Measurements from ENCODE around the gene UBE2B. TPM values are rescaled to one million over a fixed set of nuclear protein-coding genes. Genes with fewer than 3 reads are reported as not detected.

The UBE2B gene
- total and polyA plus RNA-seq, 2 experiments from 2014 or later, result 19.3 to 184 TPM

- no peak for TF ChIP-seq JUNB (IDR thresholded peaks at IDR 0.05; ENCODE audit: unreplicated experiment)
- no peak for TF ChIP-seq CTCF (conservative IDR thresholded peaks at IDR 0.05; ENCODE audit: low read depth in 2 of 2)
These were observed 12.8 kb downstream of the UBE2B start (continued) for GRCh38 chr5:134383980-134384697.

GRCh38 chr5:134387443-134387842 lies 16.1 kb downstream of the UBE2B start:
- Histone ChIP-seq H3K4me1 (ENCODE audit: insufficient read depth) (no peaks in the 10 kb centered on the region), H3K4me2 (no peak overlapping the region), H3K36me3 (ENCODE audit: insufficient read depth) (peaks cover 58% of the 10 kb centered on the region), H3K79me2 (replicated peaks; ENCODE audit: insufficient read depth) (peaks cover 11% of the 10 kb centered on the region; the same call in 1 of the 2 replicates), H4K20me1 (replicated peaks; ENCODE audit: insufficient read depth) (peaks cover 8% of the 10 kb centered on the region; the same call in 1 of the 2 replicates), H2AFZ (no peak overlapping the region), H3K27me3 (ENCODE audit: insufficient read depth) (no peaks in the 10 kb centered on the region), H3K4me3 (no peak overlapping the region), H3K9me2 (ENCODE audit: insufficient read depth) (no peaks in the 10 kb centered on the region), H3F3A (replicated peaks; ENCODE audit: low read depth) (no peaks in the 10 kb centered on the region), H3K27ac (ENCODE audit: low read depth) (no peak overlapping the region)
- no peak overlapping the region for H3K4me3 Mint-ChIP-seq
- DNase-seq (ENCODE audit: low spot score) (no peak), ATAC-seq (no peak)
- no peaks in the 10 kb centered on the region for H3K4me1 Mint-ChIP-seq
- peaks cover 83% of the 10 kb centered on the region for H3K36me3 Mint-ChIP-seq (ENCODE audit: low read depth)
- H3K27me3 Mint-ChIP-seq (ENCODE audit: insufficient read depth, low read depth, poor library complexity), result peaks cover 2% of the 10 kb centered on the region
- no peak for TF ChIP-seq EZH2 (IDR thresholded peaks at IDR 0.05; ENCODE audit: low read depth, unreplicated experiment)
- TF ChIP-seq, protein P1, sequence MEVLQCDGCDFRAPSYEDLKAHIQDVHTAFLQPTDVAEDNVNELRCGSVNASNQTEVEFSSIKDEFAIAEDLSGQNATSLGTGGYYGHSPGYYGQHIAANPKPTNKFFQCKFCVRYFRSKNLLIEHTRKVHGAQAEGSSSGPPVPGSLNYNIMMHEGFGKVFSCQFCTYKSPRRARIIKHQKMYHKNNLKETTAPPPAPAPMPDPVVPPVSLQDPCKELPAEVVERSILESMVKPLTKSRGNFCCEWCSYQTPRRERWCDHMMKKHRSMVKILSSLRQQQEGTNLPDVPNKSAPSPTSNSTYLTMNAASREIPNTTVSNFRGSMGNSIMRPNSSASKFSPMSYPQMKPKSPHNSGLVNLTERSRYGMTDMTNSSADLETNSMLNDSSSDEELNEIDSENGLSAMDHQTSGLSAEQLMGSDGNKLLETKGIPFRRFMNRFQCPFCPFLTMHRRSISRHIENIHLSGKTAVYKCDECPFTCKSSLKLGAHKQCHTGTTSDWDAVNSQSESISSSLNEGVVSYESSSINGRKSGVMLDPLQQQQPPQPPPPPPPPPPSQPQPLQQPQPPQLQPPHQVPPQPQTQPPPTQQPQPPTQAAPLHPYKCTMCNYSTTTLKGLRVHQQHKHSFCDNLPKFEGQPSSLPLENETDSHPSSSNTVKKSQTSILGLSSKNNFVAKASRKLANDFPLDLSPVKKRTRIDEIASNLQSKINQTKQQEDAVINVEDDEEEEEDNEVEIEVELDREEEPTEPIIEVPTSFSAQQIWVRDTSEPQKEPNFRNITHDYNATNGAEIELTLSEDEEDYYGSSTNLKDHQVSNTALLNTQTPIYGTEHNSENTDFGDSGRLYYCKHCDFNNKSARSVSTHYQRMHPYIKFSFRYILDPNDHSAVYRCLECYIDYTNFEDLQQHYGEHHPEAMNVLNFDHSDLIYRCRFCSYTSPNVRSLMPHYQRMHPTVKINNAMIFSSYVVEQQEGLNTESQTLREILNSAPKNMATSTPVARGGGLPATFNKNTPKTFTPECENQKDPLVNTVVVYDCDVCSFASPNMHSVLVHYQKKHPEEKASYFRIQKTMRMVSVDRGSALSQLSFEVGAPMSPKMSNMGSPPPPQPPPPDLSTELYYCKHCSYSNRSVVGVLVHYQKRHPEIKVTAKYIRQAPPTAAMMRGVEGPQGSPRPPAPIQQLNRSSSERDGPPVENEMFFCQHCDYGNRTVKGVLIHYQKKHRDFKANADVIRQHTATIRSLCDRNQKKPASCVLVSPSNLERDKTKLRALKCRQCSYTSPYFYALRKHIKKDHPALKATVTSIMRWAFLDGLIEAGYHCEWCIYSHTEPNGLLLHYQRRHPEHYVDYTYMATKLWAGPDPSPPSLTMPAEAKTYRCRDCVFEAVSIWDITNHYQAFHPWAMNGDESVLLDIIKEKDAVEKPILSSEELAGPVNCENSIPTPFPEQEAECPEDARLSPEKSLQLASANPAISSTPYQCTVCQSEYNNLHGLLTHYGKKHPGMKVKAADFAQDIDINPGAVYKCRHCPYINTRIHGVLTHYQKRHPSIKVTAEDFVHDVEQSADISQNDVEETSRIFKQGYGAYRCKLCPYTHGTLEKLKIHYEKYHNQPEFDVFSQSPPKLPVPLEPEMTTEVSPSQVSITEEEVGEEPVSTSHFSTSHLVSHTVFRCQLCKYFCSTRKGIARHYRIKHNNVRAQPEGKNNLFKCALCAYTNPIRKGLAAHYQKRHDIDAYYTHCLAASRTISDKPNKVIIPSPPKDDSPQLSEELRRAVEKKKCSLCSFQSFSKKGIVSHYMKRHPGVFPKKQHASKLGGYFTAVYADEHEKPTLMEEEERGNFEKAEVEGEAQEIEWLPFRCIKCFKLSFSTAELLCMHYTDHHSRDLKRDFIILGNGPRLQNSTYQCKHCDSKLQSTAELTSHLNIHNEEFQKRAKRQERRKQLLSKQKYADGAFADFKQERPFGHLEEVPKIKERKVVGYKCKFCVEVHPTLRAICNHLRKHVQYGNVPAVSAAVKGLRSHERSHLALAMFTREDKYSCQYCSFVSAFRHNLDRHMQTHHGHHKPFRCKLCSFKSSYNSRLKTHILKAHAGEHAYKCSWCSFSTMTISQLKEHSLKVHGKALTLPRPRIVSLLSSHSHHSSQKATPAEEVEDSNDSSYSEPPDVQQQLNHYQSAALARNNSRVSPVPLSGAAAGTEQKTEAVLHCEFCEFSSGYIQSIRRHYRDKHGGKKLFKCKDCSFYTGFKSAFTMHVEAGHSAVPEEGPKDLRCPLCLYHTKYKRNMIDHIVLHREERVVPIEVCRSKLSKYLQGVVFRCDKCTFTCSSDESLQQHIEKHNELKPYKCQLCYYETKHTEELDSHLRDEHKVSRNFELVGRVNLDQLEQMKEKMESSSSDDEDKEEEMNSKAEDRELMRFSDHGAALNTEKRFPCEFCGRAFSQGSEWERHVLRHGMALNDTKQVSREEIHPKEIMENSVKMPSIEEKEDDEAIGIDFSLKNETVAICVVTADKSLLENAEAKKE (CRISPR knock-in tag; IDR thresholded peaks at IDR 0.05), result no peak
- no peak for TF ChIP-seq ZNF114 (CRISPR knock-in tag; IDR thresholded peaks at IDR 0.05)
- no peak for TF ChIP-seq STAT1 (IDR thresholded peaks at IDR 0.05; ENCODE audit: unreplicated experiment)
- no peak for TF ChIP-seq POLR2AphosphoS5 (IDR thresholded peaks at IDR 0.05; ENCODE audit: low read depth)
- TF ChIP-seq CREB1 (CRISPR knock-in tag; IDR thresholded peaks at IDR 0.05; ENCODE audit: low read depth), result no peak
- H3K9me3 Mint-ChIP-seq, result no peaks in the 10 kb centered on the region
- no peak overlapping the region for H3K27ac Mint-ChIP-seq
